Activated B cell treated with CpG ODN at 0.5 μM for 24 hours (primary cell): Measurements from ENCODE around the gene UBQLN4. TPM values are rescaled to one million over a fixed set of nuclear protein-coding genes. Genes with fewer than 3 reads are reported as not detected.
"Not testable (repeated sequence)": the region's sequence is repeated elsewhere in the genome, so short reads cannot be mapped to it uniquely, and the experiment has no call there.

Experiments used
- ATAC-seq: fragments of 200-7000 bp; cut with Tn5 transposase; one replicate; pipeline ENCODE4 v1.10.0; 2021; ENCODE audit warnings: low read depth, mild to moderate bottlenecking, moderate library complexity
- CTCF ChIA-PET: fragments of 350-600 bp; sonication (Branson Sonifier 250); formaldehyde crosslinking; loops from one replicate; lab custom pipeline; 2021; ENCODE audit warnings: antibody characterized with exemption; lab: Charles Lee
- POLR2A ChIA-PET: fragments of 350-600 bp; sonication (Branson Sonifier 250); formaldehyde crosslinking; loops from one replicate; lab custom pipeline; 2021; ENCODE audit warnings: antibody characterized with exemption; lab: Charles Lee
- DNase-seq: peaks from one replicate; pipeline ENCODE4 v3.0.0; 2022
- H3K27ac Mint-ChIP-seq: one replicate; pipeline ENCODE4 v1.8.0; 2020; ENCODE audit warnings: mixed read lengths
- H3K27me3 Mint-ChIP-seq: one replicate; pipeline ENCODE4 v1.8.0; 2021; ENCODE audit warnings: mixed read lengths
- H3K36me3 Mint-ChIP-seq: one replicate; pipeline ENCODE4 v1.8.0; 2021; ENCODE audit warnings: low read depth, mixed read lengths
- H3K4me1 Mint-ChIP-seq: one replicate; pipeline ENCODE4 v1.8.0; 2021; ENCODE audit warnings: mixed read lengths
- H3K4me3 Mint-ChIP-seq: one replicate; pipeline ENCODE4 v1.8.0; 2020; ENCODE audit warnings: mild to moderate bottlenecking, mixed read lengths
- H3K9me3 Mint-ChIP-seq: one replicate; pipeline ENCODE4 v1.8.0; 2020; ENCODE audit warnings: mixed read lengths
- intact Hi-C: fragments of 100-400 bp; cut with micrococcal nuclease; formaldehyde crosslinking; loops from one replicate; pipeline ENCODE4 v1.15.1; 2024
- total RNA-seq: library from RNA; stranded (reverse); gene quantifications from 2 replicates; pipeline ENCODE4 v1.2.3, GENCODE V29; 2022
- TF ChIP-seq, protein P1 (sequence below): fragments of 200-600 bp; IDR thresholded peaks from one replicate; pipeline ENCODE4 v1.8.0; 2022; ENCODE audit warnings: antibody characterized with exemption, mild to moderate bottlenecking

UBQLN4 gene
- total RNA-seq, 1 donor from 2014 or later, result 28.1 TPM

DNA sequence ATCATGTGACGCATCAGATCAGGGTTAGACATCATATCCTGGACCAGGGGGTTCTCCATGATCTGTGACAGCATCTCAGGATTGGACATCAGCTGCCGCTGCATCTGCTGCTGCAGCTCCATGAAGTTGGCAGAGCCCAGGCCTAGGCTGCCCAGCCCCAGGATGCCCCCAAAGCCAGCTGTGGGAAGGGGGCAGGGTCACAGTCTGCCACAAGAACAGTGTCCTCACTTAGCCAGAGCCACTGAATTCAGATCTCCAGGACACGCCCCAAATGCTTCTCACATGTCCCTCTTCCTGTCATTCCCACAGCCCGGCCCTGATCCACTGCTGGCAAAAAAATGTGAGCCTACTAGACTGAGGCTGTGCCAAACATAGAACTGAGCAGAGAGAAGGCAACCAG lies 3.2 kb downstream of the UBQLN4 start:
- Mint-ChIP-seq H3K4me3 (no peak overlapping the region), H3K4me1 (peaks cover 18% of the 10 kb centered on the region), H3K27ac (no peak overlapping the region), H3K27me3 (no peaks in the 10 kb centered on the region), H3K36me3 (peaks cover 34% of the 10 kb centered on the region), H3K9me3 (no peaks in the 10 kb centered on the region)
- intact Hi-C loops, result loop anchor here (5.0 to 10.0 kb wide), 3 partner anchors 73 to 796 kb away; partner anchors contain the start of genes ARHGEF2, ENTREP3 and RIT1
- CTCF ChIA-PET, result no interaction called here
- TF ChIP-seq, protein P1, sequence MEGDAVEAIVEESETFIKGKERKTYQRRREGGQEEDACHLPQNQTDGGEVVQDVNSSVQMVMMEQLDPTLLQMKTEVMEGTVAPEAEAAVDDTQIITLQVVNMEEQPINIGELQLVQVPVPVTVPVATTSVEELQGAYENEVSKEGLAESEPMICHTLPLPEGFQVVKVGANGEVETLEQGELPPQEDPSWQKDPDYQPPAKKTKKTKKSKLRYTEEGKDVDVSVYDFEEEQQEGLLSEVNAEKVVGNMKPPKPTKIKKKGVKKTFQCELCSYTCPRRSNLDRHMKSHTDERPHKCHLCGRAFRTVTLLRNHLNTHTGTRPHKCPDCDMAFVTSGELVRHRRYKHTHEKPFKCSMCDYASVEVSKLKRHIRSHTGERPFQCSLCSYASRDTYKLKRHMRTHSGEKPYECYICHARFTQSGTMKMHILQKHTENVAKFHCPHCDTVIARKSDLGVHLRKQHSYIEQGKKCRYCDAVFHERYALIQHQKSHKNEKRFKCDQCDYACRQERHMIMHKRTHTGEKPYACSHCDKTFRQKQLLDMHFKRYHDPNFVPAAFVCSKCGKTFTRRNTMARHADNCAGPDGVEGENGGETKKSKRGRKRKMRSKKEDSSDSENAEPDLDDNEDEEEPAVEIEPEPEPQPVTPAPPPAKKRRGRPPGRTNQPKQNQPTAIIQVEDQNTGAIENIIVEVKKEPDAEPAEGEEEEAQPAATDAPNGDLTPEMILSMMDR, result no peak
- ATAC-seq (no peak), DNase-seq (no peak)
- POLR2A ChIA-PET, result no interaction called here

- H3K36me3 Mint-ChIP-seq, result peaks cover 41% of the 10 kb centered on the region
- intact Hi-C loops, result no loop called here
- ChIA-PET CTCF (no interaction called here), POLR2A (no interaction called here)
- H3K4me1 Mint-ChIP-seq, result peaks cover 10% of the 10 kb centered on the region
- H3K9me3 Mint-ChIP-seq, result no peaks in the 10 kb centered on the region
- no peak for DNase-seq
- TF ChIP-seq, protein P1, result no peak
- H3K4me3 Mint-ChIP-seq, result no peak overlapping the region
- no peaks in the 10 kb centered on the region for H3K27me3 Mint-ChIP-seq
- H3K27ac Mint-ChIP-seq, result no peak overlapping the region
- no peak for ATAC-seq
These were observed 4.8 kb downstream of the UBQLN4 start for GRCh38 chr1:156048663-156049258.

DNA sequence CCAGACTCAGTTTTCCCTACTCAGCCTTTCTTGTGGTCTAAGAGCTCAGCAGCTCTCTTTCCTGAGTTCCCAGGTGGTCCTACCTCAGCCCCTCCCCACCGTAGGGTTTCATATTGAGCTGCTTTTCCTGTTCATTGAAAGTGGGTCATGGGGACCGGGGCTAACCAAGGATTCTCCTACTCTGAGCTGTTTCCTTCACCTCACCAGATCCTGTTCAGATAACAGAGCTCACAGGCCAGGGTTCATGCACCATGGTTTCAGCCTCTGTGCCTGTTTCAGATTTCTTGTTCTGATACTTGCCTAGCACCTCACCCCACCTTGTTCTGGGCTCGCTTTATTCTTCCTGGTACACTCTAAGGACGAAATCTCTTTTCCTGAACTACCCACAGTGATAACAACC lies 8.5 kb downstream of the UBQLN4 start:
- Mint-ChIP-seq H3K27ac (no peak overlapping the region), H3K27me3 (no peaks in the 10 kb centered on the region), H3K4me3 (no peak overlapping the region), H3K36me3 (peaks cover 63% of the 10 kb centered on the region), H3K9me3 (no peaks in the 10 kb centered on the region), H3K4me1 (no peaks in the 10 kb centered on the region)
- CTCF ChIA-PET, result interaction anchor here (1.1 kb wide), 1 partner anchor 21 kb away, joined by 3 read pairs; no protein-coding TSS in a partner anchor
- DNase-seq, result no peak
- intact Hi-C loops, result no loop called here
- no peak for ATAC-seq
- TF ChIP-seq, protein P1, result no peak
- POLR2A ChIA-PET, result no interaction called here

DNA sequence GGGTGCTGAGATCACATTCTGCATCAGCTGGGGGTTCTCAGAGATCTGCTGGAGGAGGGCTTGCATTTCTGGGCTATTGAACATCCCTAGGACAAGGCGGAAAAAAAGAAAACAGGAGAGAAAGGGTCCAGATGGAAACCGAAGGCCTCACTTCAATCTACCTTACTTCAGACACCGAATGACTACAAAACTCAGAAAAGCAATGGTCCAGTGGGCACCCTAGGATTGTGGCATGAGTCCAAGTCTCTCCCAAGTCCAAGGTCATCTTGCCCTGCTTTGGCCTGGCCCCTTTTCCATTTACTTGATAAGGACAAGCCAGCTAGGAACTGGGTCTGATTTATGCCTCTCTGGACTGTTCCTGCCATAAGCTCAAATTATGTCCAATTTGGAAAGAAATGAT lies 10.8 kb downstream of the UBQLN4 start:
- H3K9me3 Mint-ChIP-seq, result no peaks in the 10 kb centered on the region

DNA sequence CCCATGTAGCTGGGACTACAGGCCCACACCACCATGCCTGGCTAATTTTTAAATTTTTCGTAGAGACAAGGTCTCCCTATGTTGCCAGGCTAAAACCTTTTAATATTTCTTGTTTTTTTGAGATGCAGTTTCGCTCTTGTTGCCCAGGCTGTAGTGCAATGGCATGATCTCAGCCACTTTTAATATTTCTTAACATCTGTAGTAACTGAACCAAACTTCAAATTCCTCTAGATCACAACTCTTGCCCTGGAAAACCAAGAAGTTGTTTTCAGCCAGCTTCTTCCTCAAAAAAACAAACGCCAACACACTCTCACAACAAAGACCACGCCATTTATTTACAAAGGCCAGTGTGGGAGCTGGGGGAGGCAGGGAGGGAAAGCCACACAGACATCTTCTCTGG lies 18.6 kb downstream of the UBQLN4 start:
- H3K36me3 Mint-ChIP-seq, result peaks cover 23% of the 10 kb centered on the region
- H3K27me3 Mint-ChIP-seq, H3K9me3 Mint-ChIP-seq, CTCF ChIA-PET, H3K4me3 Mint-ChIP-seq, DNase-seq, H3K4me1 Mint-ChIP-seq, H3K27ac Mint-ChIP-seq, ATAC-seq, intact Hi-C loops: not testable (repeated sequence)
- POLR2A ChIA-PET, result interaction anchor here (0.6 kb wide), 1 partner anchor 885 kb away, joined by 3 read pairs; no protein-coding TSS in a partner anchor

More for the DNA sequence above, 10.8 kb downstream of the UBQLN4 start:
- intact Hi-C loops, result no loop called here
- no peak overlapping the region for H3K27ac Mint-ChIP-seq
- H3K4me1 Mint-ChIP-seq, result no peaks in the 10 kb centered on the region
- TF ChIP-seq, protein P1, result no peak
- peaks cover 53% of the 10 kb centered on the region for H3K36me3 Mint-ChIP-seq
- CTCF ChIA-PET, result no interaction called here
- H3K27me3 Mint-ChIP-seq, result no peaks in the 10 kb centered on the region
- ATAC-seq (no peak), DNase-seq (no peak)
- POLR2A ChIA-PET, result no interaction called here
- no peak overlapping the region for H3K4me3 Mint-ChIP-seq

DNA sequence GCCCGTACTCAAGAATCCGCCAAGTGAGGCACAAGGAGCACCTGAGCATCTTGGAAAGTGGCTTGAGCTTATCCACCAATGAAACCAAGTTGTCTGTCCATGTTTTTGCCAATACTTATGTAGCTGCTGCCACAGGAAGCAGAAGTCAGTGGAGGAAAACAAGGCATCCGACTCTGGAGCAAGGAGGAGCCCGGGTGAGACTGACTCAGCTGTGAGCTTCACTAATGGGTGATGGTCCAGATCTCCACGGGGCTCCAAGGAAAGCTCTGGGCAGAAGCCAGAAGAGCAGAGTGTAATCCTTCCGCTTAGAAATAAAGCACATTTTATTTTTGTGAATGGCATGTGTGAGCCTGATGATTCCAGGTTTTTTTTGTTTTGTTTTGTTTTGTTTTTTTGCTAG lies 20.6 kb downstream of the UBQLN4 start:
- peaks cover 13% of the 10 kb centered on the region for H3K36me3 Mint-ChIP-seq
- no peaks in the 10 kb centered on the region for H3K27me3 Mint-ChIP-seq
- intact Hi-C loops, result no loop called here
- H3K4me3 Mint-ChIP-seq, result no peak overlapping the region
- ChIA-PET CTCF (no interaction called here), POLR2A (no interaction called here)
- H3K27ac Mint-ChIP-seq, result no peak overlapping the region
- no peaks in the 10 kb centered on the region for H3K4me1 Mint-ChIP-seq
- ATAC-seq (no peak), DNase-seq (no peak)
- TF ChIP-seq, protein P1, result no peak
- no peaks in the 10 kb centered on the region for H3K9me3 Mint-ChIP-seq
